GM20000 (cell line): ENCODE measurements around the gene EIF2D.

ENCODE experiments used
- DNase-seq: peaks from one replicate; pipeline ENCODE4 v3.0.0; 2012; ENCODE audit warnings: low spot score
- TF ChIP-seq, protein P1 (sequence below): IDR thresholded peaks from 2 replicates; pipeline ENCODE4 v1.5.1; 2012; ENCODE audit warnings: mild to moderate bottlenecking, control low read depth; ENCODE audit errors: extremely low read depth, missing control alignments

EIF2D gene

GRCh38 chr1:206573319-206573718 is 38.9 kb downstream of the EIF2D start:
- DNase-seq, result no peak
- TF ChIP-seq, protein P1, sequence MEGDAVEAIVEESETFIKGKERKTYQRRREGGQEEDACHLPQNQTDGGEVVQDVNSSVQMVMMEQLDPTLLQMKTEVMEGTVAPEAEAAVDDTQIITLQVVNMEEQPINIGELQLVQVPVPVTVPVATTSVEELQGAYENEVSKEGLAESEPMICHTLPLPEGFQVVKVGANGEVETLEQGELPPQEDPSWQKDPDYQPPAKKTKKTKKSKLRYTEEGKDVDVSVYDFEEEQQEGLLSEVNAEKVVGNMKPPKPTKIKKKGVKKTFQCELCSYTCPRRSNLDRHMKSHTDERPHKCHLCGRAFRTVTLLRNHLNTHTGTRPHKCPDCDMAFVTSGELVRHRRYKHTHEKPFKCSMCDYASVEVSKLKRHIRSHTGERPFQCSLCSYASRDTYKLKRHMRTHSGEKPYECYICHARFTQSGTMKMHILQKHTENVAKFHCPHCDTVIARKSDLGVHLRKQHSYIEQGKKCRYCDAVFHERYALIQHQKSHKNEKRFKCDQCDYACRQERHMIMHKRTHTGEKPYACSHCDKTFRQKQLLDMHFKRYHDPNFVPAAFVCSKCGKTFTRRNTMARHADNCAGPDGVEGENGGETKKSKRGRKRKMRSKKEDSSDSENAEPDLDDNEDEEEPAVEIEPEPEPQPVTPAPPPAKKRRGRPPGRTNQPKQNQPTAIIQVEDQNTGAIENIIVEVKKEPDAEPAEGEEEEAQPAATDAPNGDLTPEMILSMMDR, result no peak

- TF ChIP-seq, protein P1, result no peak
Observed at GRCh38 chr1:206572835-206573234, 39.4 kb downstream of the EIF2D start.

DNA sequence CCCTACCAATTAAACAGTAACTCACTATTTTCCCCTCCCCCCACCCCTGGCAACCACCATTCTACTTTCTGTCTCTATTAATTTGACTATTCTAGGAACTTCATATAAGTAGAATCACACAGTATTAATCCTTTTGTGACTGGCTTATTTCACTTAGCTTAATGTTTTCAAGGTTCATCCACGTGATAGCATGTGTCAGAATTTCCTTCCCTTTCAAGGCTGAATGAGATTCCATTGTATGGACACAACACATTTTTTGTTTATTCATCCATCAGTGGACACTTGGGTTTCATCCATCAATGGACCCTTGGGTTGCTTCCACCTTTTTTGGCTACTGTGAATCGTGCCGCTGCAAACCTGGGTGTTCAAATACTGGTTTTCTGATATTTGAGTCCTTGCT is 41.7 kb downstream of the EIF2D start:
- DNase-seq, result no peak
- TF ChIP-seq, protein P1, result no peak

More at GRCh38 chr1:206572835-206573234, 39.4 kb downstream of the EIF2D start:
- DNase-seq, result no peak

GRCh38 chr1:206569556-206569955 is 42.7 kb downstream of the EIF2D start:
- DNase-seq, result no peak
- TF ChIP-seq, protein P1, result no peak

- DNase-seq, result no peak
- TF ChIP-seq, protein P1, result no peak
Observed at GRCh38 chr1:206568779-206569352, 43.4 kb downstream of the EIF2D start.

DNA sequence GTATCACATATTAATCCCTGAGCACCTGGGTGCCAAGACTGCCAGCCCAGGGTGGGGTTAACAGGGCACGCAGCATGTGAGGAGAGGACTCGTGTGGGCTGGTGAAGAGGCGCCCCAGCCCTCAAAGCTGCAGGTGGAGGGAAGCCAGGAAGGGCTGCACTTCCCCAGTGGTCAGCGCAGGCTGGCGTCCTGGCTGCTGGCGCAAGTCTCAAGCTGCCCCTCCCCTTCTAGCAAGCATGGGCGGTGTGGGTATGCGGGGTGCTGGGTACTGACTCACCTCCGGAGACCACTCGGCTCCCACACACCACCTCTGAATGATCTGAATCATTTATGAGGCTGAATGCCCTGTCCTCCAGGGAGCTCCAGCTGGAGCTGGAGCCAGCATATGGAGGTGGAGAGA is 44.0 kb downstream of the EIF2D start:
- DNase-seq, result no peak
- TF ChIP-seq, protein P1, result no peak

GRCh38 chr1:206566999-206567398 is 45.3 kb downstream of the EIF2D start:
- no peak for DNase-seq
- TF ChIP-seq, protein P1, result no peak
